Islet of Langerhans (tissue), 1 donor: ENCODE data around the gene ADCY10.

Experiments
- FAIRE-seq: peaks from one replicate; lab custom pipeline; 2011; peaks lifted over from hg19 to GRCh38; lab: Jason Lieb, UNC

ADCY10 gene

DNA sequence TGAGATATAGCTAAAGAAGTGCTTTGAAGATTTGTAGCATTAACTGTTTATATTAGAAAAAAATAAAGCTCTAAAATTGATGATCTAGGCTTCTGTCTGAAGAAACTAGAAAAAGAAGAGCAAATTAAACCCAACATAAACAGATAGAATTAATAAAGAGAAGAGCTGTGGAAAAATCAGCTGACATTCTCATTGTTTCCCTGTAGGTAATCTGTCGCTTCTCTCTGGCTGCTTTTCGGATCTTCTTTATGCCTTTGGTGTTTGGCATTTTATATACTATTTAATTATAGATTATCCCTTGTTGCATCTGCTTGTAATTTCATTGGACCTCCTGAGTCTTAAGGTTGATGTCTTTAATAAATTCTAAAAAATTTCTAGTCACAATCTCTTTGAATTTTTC, 132.4 kb downstream of the ADCY10 start:
- no peak for FAIRE-seq

DNA sequence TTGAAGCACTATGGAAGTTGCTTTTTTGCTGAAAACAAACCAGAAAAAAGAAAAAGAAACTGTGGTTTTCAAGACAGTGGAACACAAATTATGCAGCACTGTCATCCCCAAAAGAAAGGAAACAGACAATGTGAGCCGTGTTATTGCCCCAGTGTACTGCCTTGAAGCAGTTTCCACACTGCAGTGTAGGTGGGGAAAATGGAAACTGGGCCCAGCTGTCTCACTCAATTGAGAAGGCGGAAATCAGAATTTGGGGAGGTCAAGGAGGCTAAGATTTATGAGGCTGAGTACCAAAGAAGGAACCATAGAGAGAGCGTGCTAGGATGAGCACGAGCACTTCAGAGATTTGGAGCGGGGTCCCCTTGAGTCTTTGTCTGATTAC, 136.7 kb downstream of the ADCY10 start:
- no peak for FAIRE-seq

DNA sequence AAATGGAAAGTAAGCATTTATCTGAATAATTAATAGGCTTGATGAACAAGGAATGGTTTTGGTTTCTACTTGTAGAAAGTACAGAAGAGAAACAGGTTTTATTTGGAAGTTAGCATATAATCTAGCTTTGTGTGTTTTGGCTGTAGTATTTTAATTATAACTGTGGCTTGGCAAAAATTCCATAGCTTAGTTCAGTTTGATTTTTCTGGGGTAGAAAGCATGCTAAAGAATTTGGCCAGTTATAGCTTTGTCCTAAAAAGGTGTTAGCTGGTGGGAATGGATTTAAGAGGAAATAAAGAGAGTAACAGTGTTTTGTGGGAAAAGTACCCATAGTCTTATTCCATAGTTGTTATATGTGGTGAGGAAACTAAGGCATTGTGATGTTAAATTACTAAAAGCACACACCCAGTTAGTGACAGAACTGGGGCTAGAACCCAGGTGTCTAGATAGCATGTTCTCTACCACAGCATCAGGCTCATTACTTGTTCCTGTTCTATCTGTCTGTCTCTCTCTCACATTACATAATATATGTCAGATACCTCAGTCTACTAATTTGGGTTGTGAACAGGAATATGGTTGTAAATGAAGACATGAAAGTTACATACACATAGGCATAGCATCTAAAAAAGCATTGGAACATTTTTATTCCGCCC, 137.2 kb downstream of the ADCY10 start:
- no peak for FAIRE-seq

- no peak for FAIRE-seq
Observed at GRCh38 chr1:167776151-167776550, 137.8 kb downstream of the ADCY10 start.

GRCh38 chr1:167775178-167775577, 138.8 kb downstream of the ADCY10 start:
- FAIRE-seq = no peak

DNA sequence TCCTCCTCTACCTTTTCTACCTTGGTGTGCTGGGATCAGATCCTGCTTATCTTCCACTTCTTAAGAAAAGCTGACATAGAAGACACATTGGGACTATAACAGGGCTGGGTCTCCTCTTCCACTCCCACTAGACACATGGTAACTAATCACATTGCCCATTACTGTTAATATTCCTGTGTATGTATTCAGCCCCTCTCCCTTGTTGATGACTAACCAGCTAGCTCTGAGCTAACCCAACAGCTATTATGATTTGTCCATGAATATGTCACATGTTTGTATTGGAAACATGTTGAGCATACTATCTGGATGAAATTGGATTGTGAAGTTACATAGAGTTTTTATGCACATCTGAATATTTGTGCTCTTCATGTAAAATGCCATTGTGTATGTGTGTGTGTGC, 139.2 kb downstream of the ADCY10 start:
- FAIRE-seq = no peak

DNA sequence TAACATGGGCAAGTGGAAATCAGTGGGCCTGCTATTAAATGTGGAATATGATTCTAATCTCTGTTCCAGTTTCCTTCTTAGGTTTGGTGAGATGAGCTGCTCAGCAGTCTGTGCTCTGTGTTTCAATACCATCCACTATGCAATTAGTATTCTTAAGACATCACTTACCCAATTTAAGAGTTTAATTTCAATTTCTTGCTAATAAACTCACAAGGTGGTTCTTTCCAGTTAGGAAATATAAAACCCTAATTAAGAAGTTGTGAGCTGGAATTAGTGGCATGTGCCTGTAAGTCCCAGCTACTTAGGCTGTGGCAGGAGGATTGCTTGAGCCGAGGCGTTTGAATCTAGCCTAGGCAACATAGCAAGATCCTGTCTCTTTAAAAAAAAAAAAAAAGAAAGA, 140.4 kb downstream of the ADCY10 start:
- FAIRE-seq = no peak

GRCh38 chr1:167772436-167772835, 141.5 kb downstream of the ADCY10 start:
- FAIRE-seq = no peak

- no peak for FAIRE-seq
Observed at GRCh38 chr1:167770127-167770526, 143.8 kb downstream of the ADCY10 start.

DNA sequence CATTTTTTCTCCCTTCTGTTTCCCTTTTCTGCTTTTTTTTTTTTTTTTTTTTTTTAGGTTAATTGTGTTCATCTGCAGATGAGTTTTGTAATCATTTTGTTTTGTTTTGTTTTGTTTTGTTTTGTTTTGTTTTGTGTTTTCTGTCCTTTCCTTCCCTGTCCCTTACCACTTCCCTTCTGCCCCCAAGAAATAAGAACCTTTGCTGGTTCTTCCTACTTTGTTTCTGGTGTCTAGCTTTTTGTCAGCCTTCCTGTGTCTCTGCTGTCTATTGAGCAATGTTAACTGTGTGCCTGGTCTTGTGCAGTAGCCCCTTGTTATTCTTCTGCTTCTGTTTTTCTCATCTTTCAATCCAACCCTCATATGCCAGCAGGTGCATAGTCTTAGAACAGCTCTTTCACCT, 146.2 kb downstream of the ADCY10 start:
- FAIRE-seq = no peak

GRCh38 chr1:167766538-167766937, 147.4 kb downstream of the ADCY10 start:
- no peak for FAIRE-seq

DNA sequence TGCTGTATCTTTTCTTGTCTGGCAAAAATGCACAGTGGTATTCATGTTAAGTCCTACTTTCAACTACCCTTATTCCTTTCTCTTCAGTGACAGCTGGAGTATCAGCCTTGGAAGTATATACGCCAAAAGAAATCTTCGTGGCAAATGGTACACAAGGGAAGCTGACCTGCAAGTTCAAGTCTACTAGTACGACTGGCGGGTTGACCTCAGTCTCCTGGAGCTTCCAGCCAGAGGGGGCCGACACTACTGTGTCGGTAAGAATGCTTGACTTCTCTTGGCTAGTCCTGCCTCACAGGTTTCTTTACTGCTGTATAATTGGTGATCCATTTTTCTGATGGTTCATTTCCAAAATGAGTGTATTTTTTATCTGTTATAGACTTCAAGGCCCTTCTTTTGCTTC, 148.4 kb downstream of the ADCY10 start:
- FAIRE-seq = no peak

DNA sequence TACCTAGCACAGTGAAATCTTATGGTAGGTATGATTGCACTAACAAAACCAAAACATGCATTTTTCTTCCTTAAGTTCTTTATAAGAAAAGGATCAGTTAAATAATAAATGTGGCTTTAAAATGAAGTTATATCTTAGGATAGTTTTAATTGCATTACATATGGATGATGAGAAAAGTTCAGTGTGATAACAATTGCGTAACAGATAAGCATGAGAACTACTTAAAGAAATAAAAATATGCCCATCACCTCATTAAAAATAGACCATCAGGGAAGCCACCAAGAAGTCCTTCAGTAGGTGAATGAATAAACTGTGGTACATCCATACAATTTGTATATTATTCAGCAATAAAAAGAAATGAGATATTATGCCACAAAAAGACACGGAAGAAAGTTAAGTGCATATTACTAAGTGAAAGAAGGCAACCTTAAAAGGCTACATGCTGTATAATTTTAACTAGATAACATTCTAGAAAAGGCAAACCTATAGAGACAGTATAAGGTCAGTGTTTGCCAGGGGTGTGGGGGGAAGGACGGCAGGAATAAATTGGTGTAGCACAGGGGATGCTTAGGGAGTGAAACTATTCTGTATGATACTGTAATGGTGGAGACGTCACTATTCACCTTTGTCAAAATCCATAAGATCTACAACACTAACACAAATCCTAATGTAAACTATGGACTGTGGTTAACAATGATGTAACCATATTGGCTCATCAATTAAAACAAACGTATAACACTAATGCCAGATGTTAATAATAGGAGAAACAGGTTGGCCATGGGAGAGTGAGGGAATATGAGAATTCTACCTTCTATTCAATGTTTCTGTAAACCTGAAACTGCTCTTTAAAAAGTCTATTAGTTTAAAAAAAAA, 149.2 kb downstream of the ADCY10 start:
- FAIRE-seq = no peak

GRCh38 chr1:167763525-167764220, 150.3 kb downstream of the ADCY10 start:
- FAIRE-seq = no peak

GRCh38 chr1:167762061-167762746, 151.7 kb downstream of the ADCY10 start:
- FAIRE-seq = no peak

- no peak for FAIRE-seq
Observed at GRCh38 chr1:167761400-167761799, 152.5 kb downstream of the ADCY10 start.
